Endothelial cell of umbilical vein (primary cell): ENCODE data around the gene MLLT1. TPM values are rescaled to one million over a fixed set of nuclear protein-coding genes. Genes with fewer than 3 reads are reported as not detected.

Experiments
- BruUV-seq: library from RNA; stranded (reverse); fragments of 400-500 nt; replicated peaks from 2 replicates; lab custom pipeline; 2021; lab: Mats Ljungman, UMichigan
- CTCF ChIA-PET: fragments of 300-600, 350-600 bp; sonication (Branson Sonifier 250); formaldehyde crosslinking; loops from one replicate; lab custom pipeline; 2021; ENCODE audit warnings: antibody characterized with exemption, inconsistent platforms; lab: Charles Lee
- POLR2A ChIA-PET: fragments of 300-600, 350-600 bp; sonication (Branson Sonifier 250); formaldehyde crosslinking; loops from one replicate; lab custom pipeline; 2021; ENCODE audit warnings: antibody characterized with exemption, inconsistent platforms; lab: Charles Lee
- DNase-seq: peaks from one replicate; pipeline ENCODE4 v3.0.0-alpha.2; 2011; ENCODE audit warnings: low read depth, low spot score
- FAIRE-seq: peaks from 2 replicates; lab custom pipeline; 2011; peaks lifted over from hg19 to GRCh38; lab: Jason Lieb, UNC
- H2AFZ ChIP-seq: 2 replicates; pipeline ENCODE4 v1.6.0; 2012; ENCODE audit warnings: low read depth, low read length, control low read depth, inconsistent platforms
- H3K27ac ChIP-seq: 2 replicates; pipeline ENCODE4 v1.5.1; 2011; ENCODE audit warnings: low read depth, mild to moderate bottlenecking, control low read depth, low read length, moderate library complexity; ENCODE audit not compliant: insufficient read depth
- H3K27me3 ChIP-seq, 2 experiments: 2 replicates each; pipeline versions ENCODE4 v1.6.0 to v1.6.1; 2011; ENCODE audit warnings: low read length in 2 of 2, mixed read lengths in 1 of 2; ENCODE audit not compliant: control insufficient read depth in 2 of 2, insufficient read depth in 2 of 2
- H3K36me3 ChIP-seq, 2 experiments: 2 replicates in 1 of 2; 3 replicates in 1 of 2; pipeline ENCODE4 v1.5.1; 2011; ENCODE audit warnings: low read length in 2 of 2, mild to moderate bottlenecking in 1 of 2, moderate library complexity in 1 of 2; ENCODE audit not compliant: control insufficient read depth in 2 of 2, insufficient read depth in 2 of 2; ENCODE audit errors: extremely low read depth in 1 of 2
- H3K4me1 ChIP-seq: 3 replicates; pipeline ENCODE4 v1.5.1; 2011; ENCODE audit warnings: mild to moderate bottlenecking, low read length; ENCODE audit not compliant: control insufficient read depth, insufficient read depth; ENCODE audit errors: extremely low read depth
- H3K4me2 ChIP-seq: 2 replicates; pipeline ENCODE4 v1.6.1; 2011; ENCODE audit warnings: low read length, control low read depth, mixed read lengths; ENCODE audit not compliant: insufficient read depth
- H3K4me3 ChIP-seq, 3 experiments: fragments of 200-600 bp in 1 of 3; sonication (generic), shearing (Covaris generic) in 1 of 3; replicated peaks in 1 of 3; 2 replicates each; pipeline ENCODE4 v1.5.1; 2011 to 2016; ENCODE audit warnings: control low read depth in 3 of 3, low read length in 3 of 3, mild to moderate bottlenecking in 2 of 3, inconsistent platforms in 1 of 3, low read depth in 1 of 3, moderate library complexity in 1 of 3; ENCODE audit not compliant: insufficient read depth in 1 of 3
- H3K79me2 ChIP-seq: 2 replicates; pipeline ENCODE4 v1.6.0; 2012; ENCODE audit warnings: low read length, inconsistent platforms; ENCODE audit not compliant: control insufficient read depth, insufficient read depth
- H3K9ac ChIP-seq: replicated peaks from 2 replicates; pipeline ENCODE3; 2011; ENCODE audit warnings: low read length, control low read depth; ENCODE audit not compliant: insufficient read depth; ENCODE audit errors: extremely low read depth
- H3K9me1 ChIP-seq: replicated peaks from 3 replicates; pipeline ENCODE4 v1.6.0; 2011; ENCODE audit warnings: mild to moderate bottlenecking, low read length; ENCODE audit not compliant: control insufficient read depth, insufficient read depth; ENCODE audit errors: extremely low read depth
- H3K9me3 ChIP-seq: replicated peaks from 2 replicates; pipeline ENCODE4 v1.5.1; 2012; ENCODE audit warnings: low read length, inconsistent platforms; ENCODE audit not compliant: control insufficient read depth, insufficient read depth
- H4K20me1 ChIP-seq: replicated peaks from 2 replicates; pipeline ENCODE3; 2011; ENCODE audit warnings: mild to moderate bottlenecking, low read length; ENCODE audit not compliant: control insufficient read depth, insufficient read depth; ENCODE audit errors: extremely low read depth
- EZH2 ChIP-seq: IDR thresholded peaks from 2 replicates; pipeline ENCODE4 v1.6.1; 2012; ENCODE audit warnings: borderline replicate concordance, low read depth, mild to moderate bottlenecking, moderate library complexity, low read length, inconsistent platforms; ENCODE audit not compliant: severe bottlenecking
- FOS ChIP-seq: IDR thresholded peaks from 2 replicates; pipeline ENCODE4 v1.6.1; 2011; ENCODE audit warnings: mild to moderate bottlenecking, low read length, moderate library complexity, borderline replicate concordance; ENCODE audit not compliant: insufficient read depth
- GATA2 ChIP-seq: IDR thresholded peaks from 2 replicates; pipeline ENCODE4 v1.7.0; 2011; ENCODE audit warnings: low read depth, mild to moderate bottlenecking, moderate library complexity, mixed read lengths, low read length; ENCODE audit not compliant: insufficient read length, insufficient read depth
- JUN ChIP-seq: IDR thresholded peaks from 2 replicates; pipeline ENCODE4 v1.6.1; 2011; ENCODE audit warnings: borderline replicate concordance, low read depth; ENCODE audit not compliant: insufficient read length, insufficient read depth
- MYC ChIP-seq: IDR thresholded peaks from one replicate; pipeline ENCODE4 v1.6.1; 2011; ENCODE audit warnings: mild to moderate bottlenecking, low read depth, low read length
- POLR2A ChIP-seq: IDR thresholded peaks from 2 replicates; pipeline ENCODE4 v1.6.1; 2012; ENCODE audit warnings: low read depth, mild to moderate bottlenecking, control low read depth, low read length
- POLR2AphosphoS5 ChIP-seq: IDR thresholded peaks from 2 replicates; pipeline ENCODE4 v1.6.1; 2012; ENCODE audit warnings: low read depth, mild to moderate bottlenecking, control low read depth, low read length, moderate library complexity; ENCODE audit not compliant: insufficient read depth
- dilution Hi-C: fragments of 300-500 bp; cut with MboI; formaldehyde crosslinking; loops from one replicate; pipeline ENCODE4 v1.15.0; 2019; ENCODE audit warnings: low sequenced_read_pairs; ENCODE audit not compliant: extremely low pct_ligation_motif_present
- intact Hi-C: fragments of 100-400 bp; cut with micrococcal nuclease; formaldehyde crosslinking; loops from one replicate; pipeline ENCODE4 v1.10.0; 2022
- polyA plus RNA-seq, 4 experiments: library from polyadenylated mRNA; depleted of rRNA in 3 of 4; stranded (reverse) in 3 of 4; unstranded in 1 of 4; fragments of >200 nt; gene quantifications; 2 replicates each; pipeline versions ENCODE4 v1.2.1 to v1.2.3, GENCODE V29; 2011 to 2012; ENCODE audit warnings: missing spikeins in 1 of 4
- total RNA-seq: library from RNA; stranded (reverse); gene quantifications from 2 replicates; pipeline ENCODE4 v1.2.3, GENCODE V29; 2021
- TF ChIP-seq, protein P1 (sequence below): IDR thresholded peaks from 2 replicates; pipeline ENCODE4 v1.6.1; 2011; ENCODE audit not compliant: insufficient read depth, insufficient read length
- TF ChIP-seq, protein P2 (sequence below), 2 donors: IDR thresholded peaks; 1 replicate in 1 of 2; 2 replicates in 1 of 2; pipeline ENCODE4 v1.5.1; 2011; ENCODE audit warnings: low read length in 2 of 2, mild to moderate bottlenecking in 2 of 2, moderate library complexity in 2 of 2, control low read depth in 1 of 2, inconsistent platforms in 1 of 2, low read depth in 1 of 2; ENCODE audit not compliant: insufficient read depth in 1 of 2; ENCODE audit errors: extremely low read depth in 1 of 2

MLLT1 gene
- total and polyA plus RNA-seq, 2 donors (not counting 3 experiments of a cell fraction or from before 2014, with no cell fraction given) = 43.9 to 84.8 TPM

- no peak for FAIRE-seq
- POLR2A ChIA-PET = no interaction called here
- H3K79me2 ChIP-seq = peaks cover 86% of the 10 kb centered on the region
- H3K27ac ChIP-seq = peak overlapping the region; percentile 90
- TF ChIP-seq POLR2A = no peak
- TF ChIP-seq MYC = no peak
- no peak for TF ChIP-seq GATA2
- TF ChIP-seq FOS = no peak
- no peak for TF ChIP-seq JUN
- TF ChIP-seq, protein P1, sequence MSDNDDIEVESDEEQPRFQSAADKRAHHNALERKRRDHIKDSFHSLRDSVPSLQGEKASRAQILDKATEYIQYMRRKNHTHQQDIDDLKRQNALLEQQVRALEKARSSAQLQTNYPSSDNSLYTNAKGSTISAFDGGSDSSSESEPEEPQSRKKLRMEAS = no peak
- TF ChIP-seq POLR2AphosphoS5 = no peak
- TF ChIP-seq, protein P2, sequence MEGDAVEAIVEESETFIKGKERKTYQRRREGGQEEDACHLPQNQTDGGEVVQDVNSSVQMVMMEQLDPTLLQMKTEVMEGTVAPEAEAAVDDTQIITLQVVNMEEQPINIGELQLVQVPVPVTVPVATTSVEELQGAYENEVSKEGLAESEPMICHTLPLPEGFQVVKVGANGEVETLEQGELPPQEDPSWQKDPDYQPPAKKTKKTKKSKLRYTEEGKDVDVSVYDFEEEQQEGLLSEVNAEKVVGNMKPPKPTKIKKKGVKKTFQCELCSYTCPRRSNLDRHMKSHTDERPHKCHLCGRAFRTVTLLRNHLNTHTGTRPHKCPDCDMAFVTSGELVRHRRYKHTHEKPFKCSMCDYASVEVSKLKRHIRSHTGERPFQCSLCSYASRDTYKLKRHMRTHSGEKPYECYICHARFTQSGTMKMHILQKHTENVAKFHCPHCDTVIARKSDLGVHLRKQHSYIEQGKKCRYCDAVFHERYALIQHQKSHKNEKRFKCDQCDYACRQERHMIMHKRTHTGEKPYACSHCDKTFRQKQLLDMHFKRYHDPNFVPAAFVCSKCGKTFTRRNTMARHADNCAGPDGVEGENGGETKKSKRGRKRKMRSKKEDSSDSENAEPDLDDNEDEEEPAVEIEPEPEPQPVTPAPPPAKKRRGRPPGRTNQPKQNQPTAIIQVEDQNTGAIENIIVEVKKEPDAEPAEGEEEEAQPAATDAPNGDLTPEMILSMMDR (IDR thresholded peaks at IDR 0.05; ENCODE audit: extremely low read depth in 1 of 2, insufficient read depth in 1 of 2, low read depth in 1 of 2, low read length in 2 of 2) = no peak
- TF ChIP-seq EZH2 = no peak
- H3K4me1 ChIP-seq = peaks cover 71% of the 10 kb centered on the region
- intact Hi-C loops (loop anchor here (2.0 to 5.0 kb wide), 2 partner anchors 54 to 211 kb away; no protein-coding TSS in a partner anchor), dilution Hi-C loops (loop anchor here (10.0 kb wide), 1 partner anchor 48 kb away; no protein-coding TSS in a partner anchor)
- BruUV-seq = no TSS peak
- CTCF ChIA-PET = interaction anchor here (1.4 to 3.3 kb wide), 2 partner anchors 8 to 53 kb away, joined by 4 to 42 read pairs; no protein-coding TSS in a partner anchor
- no peak overlapping the region for H2AFZ ChIP-seq
- H3K36me3 ChIP-seq = peaks cover 5 to 15% of the 10 kb centered on the region in 2 experiments
- DNase-seq = no peak
- peak overlapping the region; percentile 64 for H3K9ac ChIP-seq
- peak overlapping the region; percentile 63 for H3K4me2 ChIP-seq
- H3K9me1 ChIP-seq = no peaks in the 10 kb centered on the region
- no peak overlapping the region for H3K4me3 ChIP-seq
- no peaks in the 10 kb centered on the region for H4K20me1 ChIP-seq
- H3K9me3 ChIP-seq = no peaks in the 10 kb centered on the region
- H3K27me3 ChIP-seq = no peaks in the 10 kb centered on the region
Observed at GRCh38 chr19:6272913-6273600, 6.7 kb downstream of the MLLT1 start.
